Stomach (tissue), 9 donors: ENCODE results near the gene ATXN1. TPM values are rescaled to one million over a fixed set of nuclear protein-coding genes. Genes with fewer than 3 reads are reported as not detected.

Experiments used
- DNase-seq, 2 donors: peaks; one replicate each; pipeline versions ENCODE4 v3.0.0 to v3.0.0-alpha.2; 2013 to 2019
- H3K27ac ChIP-seq, 5 donors: fragments of 200-600 bp in 4 of 5; sonication (generic) in 4 of 5; one replicate each; pipeline ENCODE4 v1.5.1; 2013 to 2019; ENCODE audit warnings: mild to moderate bottlenecking in 1 of 5, moderate library complexity in 1 of 5
- H3K27me3 ChIP-seq, 3 donors: fragments of 200-600 bp; sonication (generic); one replicate each; pipeline ENCODE4 v1.5.1; 2017 to 2019; ENCODE audit warnings: mixed run types in 1 of 3
- H3K36me3 ChIP-seq, 4 donors: fragments of 200-600 bp; sonication (generic); 1 replicate in 3 of 4; 2 replicates in 1 of 4; pipeline ENCODE4 v1.5.1; 2016 to 2019
- H3K4me1 ChIP-seq, 4 donors: fragments of 200-600 bp; sonication (generic); one replicate each; pipeline ENCODE4 v1.5.1; 2016 to 2019
- H3K4me3 ChIP-seq, 4 donors: fragments of 200-600 bp; sonication (generic) in 3 of 4; one replicate each; pipeline ENCODE4 v1.5.1; 2016 to 2019; ENCODE audit warnings: mild to moderate bottlenecking in 1 of 4
- H3K9me3 ChIP-seq, 4 donors: fragments of 200-600 bp; sonication (generic); one replicate each; pipeline ENCODE4 v1.5.1; 2016 to 2019
- EP300 ChIP-seq: sonication (generic); formaldehyde crosslinking; IDR thresholded peaks from one replicate; pipeline ENCODE4 v1.6.1; 2017; ENCODE audit warnings: antibody characterized with exemption
- POLR2A ChIP-seq, 4 donors: fragments of 450-650 bp; IDR thresholded peaks; one replicate each; pipeline ENCODE4 v1.6.1; 2016; ENCODE audit warnings: antibody characterized with exemption in 4 of 4, control low read depth in 2 of 4, mild to moderate bottlenecking in 1 of 4, moderate library complexity in 1 of 4
- POLR2AphosphoS5 ChIP-seq, 3 donors: sonication (generic); formaldehyde crosslinking; IDR thresholded peaks; one replicate each; pipeline ENCODE4 v1.6.1; 2016; ENCODE audit warnings: antibody characterized with exemption in 3 of 3
- WGBS, 5 donors: extraction: QIAGEN DNeasy Blood & Tissue Kit in 3 of 5; methylation state at CpG; one replicate each; pipeline versions ENCODE4 v1.1.5 to v1.1.7; 2013 to 2018; 5-methylcytosine and 5-hydroxymethylcytosine counted together
- intact Hi-C: fragments of 100-400 bp; cut with DNase I; formaldehyde crosslinking; loops from one replicate; pipeline ENCODE4 v1.15.1; 2023; ENCODE audit warnings: low total_unique reads
- polyA plus RNA-seq, 3 donors: library from polyadenylated mRNA; stranded (reverse); fragments of 200-250 nt; gene quantifications; one replicate each; pipeline ENCODE4 v1.2.3, GENCODE V29; 2013
- total RNA-seq, 5 donors: library from RNA; depleted of rRNA; stranded (reverse); fragments of >200 nt; gene quantifications; one replicate each; pipeline versions ENCODE4 v1.1.0 to v1.2.3, GENCODE V29; 2014 to 2016
- TF ChIP-seq, protein P1 (sequence below), 7 experiments: fragments of 450-650 bp in 4 of 7; fragments of 200-600 bp in 3 of 7; sonication (generic) in 3 of 7; IDR thresholded peaks; one replicate each; pipeline ENCODE4 v1.5.1; 2016 to 2019; ENCODE audit warnings: antibody characterized with exemption in 7 of 7, control low read depth in 2 of 7, mild to moderate bottlenecking in 1 of 7
- donor health status: healthy with polysubstance abuse.
- donor health status: Bipolar disorder and iron deficiency.
- donor health status: healthy.

Gene ATXN1
- total and polyA plus RNA-seq, 8 donors: 5.2 to 106 (median 39.0) TPM

DNA sequence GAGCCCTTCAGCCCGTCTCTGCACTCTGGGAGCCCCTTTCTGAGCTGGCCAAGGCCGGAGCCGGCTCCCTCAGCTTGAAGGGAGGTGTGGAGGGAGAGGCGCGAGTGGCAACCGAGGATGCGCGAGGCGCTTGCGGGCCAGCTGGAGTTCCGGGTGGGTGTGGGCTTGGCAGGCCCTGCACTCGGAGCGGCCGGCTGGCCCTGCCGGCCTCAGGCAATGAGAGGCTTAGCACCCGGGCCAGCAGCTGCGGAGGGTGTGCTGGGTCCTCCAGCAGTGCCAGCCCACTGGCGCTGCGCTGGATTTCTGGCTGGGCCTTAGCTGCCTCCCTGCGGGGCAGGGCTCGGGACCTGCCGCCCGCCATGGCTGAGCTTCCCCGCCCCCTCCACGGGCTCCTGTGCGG is 473.1 kb downstream of the ATXN1 start:
- 96 to 98% (median 97%) methylated on average over 15 to 26 of the region's 26 CpGs for WGBS, 5 donors
- Histone ChIP-seq H3K4me3 (no peak overlapping the region), H3K9me3 (no peaks in the 10 kb centered on the region), H3K36me3 (peaks cover 0 to 25% (median 5%) of the 10 kb centered on the region in 4 donors), H3K27me3 (no peaks in the 10 kb centered on the region), H3K27ac (no peak overlapping the region), H3K4me1 (peaks cover 0 to 4% (median 0%) of the 10 kb centered on the region in 4 donors)
- DNase-seq: no peak
- TF ChIP-seq EP300 (no peak), POLR2AphosphoS5 (IDR thresholded peaks at IDR 0.05) (no peak), POLR2A (IDR thresholded peaks at IDR 0.05) (no peak)
- TF ChIP-seq, protein P1, sequence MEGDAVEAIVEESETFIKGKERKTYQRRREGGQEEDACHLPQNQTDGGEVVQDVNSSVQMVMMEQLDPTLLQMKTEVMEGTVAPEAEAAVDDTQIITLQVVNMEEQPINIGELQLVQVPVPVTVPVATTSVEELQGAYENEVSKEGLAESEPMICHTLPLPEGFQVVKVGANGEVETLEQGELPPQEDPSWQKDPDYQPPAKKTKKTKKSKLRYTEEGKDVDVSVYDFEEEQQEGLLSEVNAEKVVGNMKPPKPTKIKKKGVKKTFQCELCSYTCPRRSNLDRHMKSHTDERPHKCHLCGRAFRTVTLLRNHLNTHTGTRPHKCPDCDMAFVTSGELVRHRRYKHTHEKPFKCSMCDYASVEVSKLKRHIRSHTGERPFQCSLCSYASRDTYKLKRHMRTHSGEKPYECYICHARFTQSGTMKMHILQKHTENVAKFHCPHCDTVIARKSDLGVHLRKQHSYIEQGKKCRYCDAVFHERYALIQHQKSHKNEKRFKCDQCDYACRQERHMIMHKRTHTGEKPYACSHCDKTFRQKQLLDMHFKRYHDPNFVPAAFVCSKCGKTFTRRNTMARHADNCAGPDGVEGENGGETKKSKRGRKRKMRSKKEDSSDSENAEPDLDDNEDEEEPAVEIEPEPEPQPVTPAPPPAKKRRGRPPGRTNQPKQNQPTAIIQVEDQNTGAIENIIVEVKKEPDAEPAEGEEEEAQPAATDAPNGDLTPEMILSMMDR (IDR thresholded peaks at IDR 0.05): no peak
- intact Hi-C loops: no loop called here

DNA sequence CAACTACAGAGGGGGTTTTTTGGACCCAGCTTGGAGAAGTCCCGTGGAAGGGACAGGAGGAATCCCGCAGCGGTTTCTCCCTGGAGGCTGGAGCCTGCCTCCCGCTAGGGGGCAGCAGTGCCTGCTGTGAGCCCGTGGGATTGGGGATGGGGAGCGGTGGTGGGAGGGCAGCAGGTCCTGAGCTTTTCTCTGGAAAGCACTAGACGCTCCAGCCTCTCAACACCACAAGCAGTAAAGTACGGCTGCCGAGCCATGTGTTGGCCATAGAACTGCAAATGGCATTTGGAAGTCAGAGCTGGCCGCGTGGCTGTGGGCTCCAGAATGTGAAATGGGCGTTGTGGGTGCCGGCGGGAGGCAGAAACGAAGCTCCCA is 475.1 kb downstream of the ATXN1 start:
- intact Hi-C loops: no loop called here
- DNase-seq: peak in 1 of 2 donors; percentile 72

DNA sequence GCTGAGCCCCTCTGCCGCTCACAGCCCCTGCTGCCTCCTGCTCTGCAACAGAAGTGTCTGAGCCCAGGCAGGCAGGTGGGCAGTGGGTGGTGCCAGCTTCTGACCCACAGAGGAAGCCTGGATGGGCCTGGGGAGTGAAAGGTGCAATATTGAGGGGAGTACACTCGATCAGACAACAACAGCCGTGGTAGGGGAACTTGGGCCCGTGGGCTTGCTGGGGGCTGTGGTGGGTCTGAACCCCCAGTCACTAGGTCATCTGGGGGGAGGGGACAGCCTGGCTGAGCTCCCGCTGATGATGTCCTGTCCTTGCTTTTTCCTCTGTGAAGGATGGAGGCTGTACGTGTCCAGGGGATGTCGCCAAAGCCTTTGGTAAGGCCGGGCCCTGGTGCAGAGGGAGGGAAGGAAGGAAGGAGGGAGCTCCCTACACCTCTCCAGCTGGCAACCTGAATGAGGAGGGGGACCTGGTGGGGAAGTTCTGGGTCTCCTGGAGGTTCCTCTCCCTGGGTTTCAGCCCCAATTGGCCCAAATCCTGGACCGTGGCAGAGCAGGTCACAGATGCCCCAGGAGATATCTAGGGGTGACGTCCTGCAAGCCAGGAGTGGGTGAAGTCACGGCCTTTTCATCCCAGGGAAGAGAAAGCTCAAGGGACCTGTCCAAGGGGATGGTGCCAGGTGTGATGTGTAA is 475.7 kb downstream of the ATXN1 start:
- Histone ChIP-seq H3K9me3 (no peaks in the 10 kb centered on the region), H3K36me3 (peaks cover 0 to 9% (median 0%) of the 10 kb centered on the region in 4 donors), H3K4me3 (no peak overlapping the region), H3K27me3 (no peaks in the 10 kb centered on the region), H3K27ac (no peak overlapping the region), H3K4me1 (peaks cover 0 to 4% (median 0%) of the 10 kb centered on the region in 4 donors)
- TF ChIP-seq POLR2A (IDR thresholded peaks at IDR 0.05) (no peak), POLR2AphosphoS5 (IDR thresholded peaks at IDR 0.05) (no peak), EP300 (no peak)
- TF ChIP-seq, protein P1 (IDR thresholded peaks at IDR 0.05): no peak
- intact Hi-C loops: no loop called here
- 81 to 90% (median 84%) methylated on average over 8 to 11 of the region's 11 CpGs for WGBS, 5 donors
- no peak for DNase-seq

More for the DNA sequence above, 475.1 kb downstream of the ATXN1 start:
- no peaks in the 10 kb centered on the region for H3K9me3 ChIP-seq
- peaks cover 0 to 4% (median 0%) of the 10 kb centered on the region in 4 donors for H3K4me1 ChIP-seq
- H3K27me3 ChIP-seq: no peaks in the 10 kb centered on the region
- H3K4me3 ChIP-seq: no peak overlapping the region
- peaks cover 0 to 9% (median 0%) of the 10 kb centered on the region in 4 donors for H3K36me3 ChIP-seq
- no peak overlapping the region for H3K27ac ChIP-seq
- TF ChIP-seq, protein P1 (IDR thresholded peaks at IDR 0.05): peak in 3 of 7 experiments; percentile 39 to 45 (median 39)
- no peak for TF ChIP-seq POLR2A (IDR thresholded peaks at IDR 0.05)
- 45 to 61% (median 55%) methylated on average over 15 of the region's 15 CpGs for WGBS, 5 donors

DNA sequence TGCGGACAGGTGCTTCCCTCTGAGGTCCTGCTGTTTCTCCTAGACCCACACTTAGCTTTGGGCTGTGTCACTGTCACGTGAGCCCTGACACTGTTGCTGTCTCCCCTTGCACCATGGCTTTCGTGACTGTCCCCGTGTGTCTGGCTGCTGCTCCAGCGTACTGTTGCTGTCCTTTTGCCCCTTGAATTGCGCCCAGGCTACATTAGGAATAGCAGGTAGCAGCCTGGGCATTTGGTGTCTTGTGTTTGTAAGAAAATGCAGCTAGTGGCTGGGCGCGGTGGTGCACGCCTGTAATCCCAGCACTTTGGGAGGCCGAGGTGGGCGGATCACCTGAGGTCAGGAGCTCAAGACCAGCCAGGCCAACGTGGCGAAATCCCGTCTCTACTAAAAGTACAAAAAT is 476.8 kb downstream of the ATXN1 start:
- Histone ChIP-seq H3K27me3 (no peaks in the 10 kb centered on the region), H3K4me1 (peaks cover 0 to 4% (median 0%) of the 10 kb centered on the region in 4 donors), H3K36me3 (peaks cover 0 to 15% (median 0%) of the 10 kb centered on the region in 4 donors), H3K27ac (peak overlapping the region in 1 of 5 donors; percentile 7), H3K9me3 (no peaks in the 10 kb centered on the region), H3K4me3 (no peak overlapping the region)
- 92 to 97% (median 94%) methylated on average over 14 of the region's 14 CpGs for WGBS, 5 donors
- TF ChIP-seq EP300 (no peak), POLR2AphosphoS5 (IDR thresholded peaks at IDR 0.05) (no peak), POLR2A (IDR thresholded peaks at IDR 0.05) (no peak)
- TF ChIP-seq, protein P1 (IDR thresholded peaks at IDR 0.05): no peak
- no peak for DNase-seq
- intact Hi-C loops: no loop called here
